H1 (cell line): ENCODE data around the gene DOC2A.

Source experiments
- POLR2AphosphoS5 ChIP-seq: IDR thresholded peaks from 2 replicates; pipeline ENCODE4 v1.6.1; 2011; ENCODE audit warnings: low read depth, low read length
- TF ChIP-seq, protein P1 (sequence below), 3 experiments: IDR thresholded peaks; 1 replicate in 2 of 3; 2 replicates in 1 of 3; pipeline versions ENCODE4 v1.5.1 to v1.6.1; 2011; ENCODE audit warnings: low read length in 3 of 3, mild to moderate bottlenecking in 3 of 3, inconsistent platforms in 2 of 3, low read depth in 1 of 3, moderate library complexity in 1 of 3; ENCODE audit not compliant: insufficient read depth in 1 of 3; ENCODE audit errors: control extremely low read depth in 1 of 3

DNA sequence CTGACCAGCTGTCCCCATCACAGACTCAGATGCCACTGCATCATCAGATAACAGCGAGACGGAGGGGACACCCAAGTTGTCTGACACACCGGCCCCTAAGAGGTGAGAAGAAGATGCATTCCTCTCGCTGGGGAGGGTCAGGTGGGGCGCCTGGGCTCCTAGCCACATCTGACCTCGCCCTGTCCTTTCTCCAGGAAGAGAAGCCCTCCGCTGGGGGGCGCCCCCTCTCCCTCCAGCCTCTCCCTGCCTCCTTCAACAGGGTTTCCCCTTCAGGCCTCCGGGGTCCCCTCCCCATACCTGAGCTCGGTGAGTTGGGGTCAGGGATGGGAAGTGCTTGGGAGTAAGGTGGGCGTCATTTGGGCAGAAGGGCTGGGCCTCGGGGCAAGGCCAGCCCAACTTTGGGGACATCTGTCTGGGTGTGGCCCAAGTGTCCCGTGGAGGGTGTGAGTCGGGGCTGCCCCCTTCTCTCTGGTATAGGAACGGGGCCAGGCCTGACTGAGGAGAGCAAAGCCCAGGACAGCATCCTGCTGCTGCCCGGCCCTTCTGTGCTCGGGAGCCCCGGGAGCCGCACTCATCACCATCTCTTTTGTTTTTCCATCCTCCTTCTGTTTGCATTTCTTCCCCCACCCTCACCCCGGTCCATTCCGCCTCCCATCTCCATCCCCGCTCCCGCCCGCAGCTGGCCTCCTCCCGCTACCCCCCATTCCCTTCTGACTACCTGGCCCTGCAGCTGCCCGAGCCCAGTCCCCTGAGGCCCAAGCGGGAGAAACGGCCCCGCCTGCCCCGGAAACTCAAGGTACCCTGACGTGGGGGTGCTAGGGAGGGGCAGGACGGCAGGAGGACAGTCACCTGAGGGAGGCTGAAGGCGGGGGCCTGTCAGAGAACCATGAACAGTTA, 9.8 kb downstream of the DOC2A start:
- TF ChIP-seq, protein P1, sequence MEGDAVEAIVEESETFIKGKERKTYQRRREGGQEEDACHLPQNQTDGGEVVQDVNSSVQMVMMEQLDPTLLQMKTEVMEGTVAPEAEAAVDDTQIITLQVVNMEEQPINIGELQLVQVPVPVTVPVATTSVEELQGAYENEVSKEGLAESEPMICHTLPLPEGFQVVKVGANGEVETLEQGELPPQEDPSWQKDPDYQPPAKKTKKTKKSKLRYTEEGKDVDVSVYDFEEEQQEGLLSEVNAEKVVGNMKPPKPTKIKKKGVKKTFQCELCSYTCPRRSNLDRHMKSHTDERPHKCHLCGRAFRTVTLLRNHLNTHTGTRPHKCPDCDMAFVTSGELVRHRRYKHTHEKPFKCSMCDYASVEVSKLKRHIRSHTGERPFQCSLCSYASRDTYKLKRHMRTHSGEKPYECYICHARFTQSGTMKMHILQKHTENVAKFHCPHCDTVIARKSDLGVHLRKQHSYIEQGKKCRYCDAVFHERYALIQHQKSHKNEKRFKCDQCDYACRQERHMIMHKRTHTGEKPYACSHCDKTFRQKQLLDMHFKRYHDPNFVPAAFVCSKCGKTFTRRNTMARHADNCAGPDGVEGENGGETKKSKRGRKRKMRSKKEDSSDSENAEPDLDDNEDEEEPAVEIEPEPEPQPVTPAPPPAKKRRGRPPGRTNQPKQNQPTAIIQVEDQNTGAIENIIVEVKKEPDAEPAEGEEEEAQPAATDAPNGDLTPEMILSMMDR (IDR thresholded peaks at IDR 0.05; ENCODE audit: control extremely low read depth in 1 of 3, insufficient read depth in 1 of 3, low read depth in 1 of 3, low read length in 3 of 3): peak; percentile 55 to 71 (median 59)
- TF ChIP-seq POLR2AphosphoS5: no peak
